SK-N-SH treated with all-trans-retinoic acid at 6 μM for 48 hours (cell line): Measurements from ENCODE around the gene SKIC2.
"Not testable (repeated sequence)": the region's sequence is repeated elsewhere in the genome, so short reads cannot be mapped to it uniquely, and the experiment has no call there.

Source experiments
- ARNTL ChIP-seq: fragments of 450-650 bp; formaldehyde crosslinking; IDR thresholded peaks from 2 replicates; pipeline ENCODE4 v1.5.0; 2020; ENCODE audit warnings: low read depth, mild to moderate bottlenecking, moderate library complexity, borderline replicate concordance
- CSDC2 ChIP-seq: fragments of 250-450 bp; sonication (Bioruptor Pico); IDR thresholded peaks from 2 replicates; pipeline ENCODE4 v1.5.0; 2020; ENCODE audit warnings: mild to moderate bottlenecking, moderate library complexity
- GLIS3 ChIP-seq: fragments of 250-450 bp; sonication (Bioruptor Pico); IDR thresholded peaks from 2 replicates; pipeline ENCODE4 v1.5.0; 2020; ENCODE audit warnings: mild to moderate bottlenecking, moderate library complexity
- PATZ1 ChIP-seq: fragments of 250-450 bp; sonication (Bioruptor Pico); IDR thresholded peaks from 2 replicates; pipeline ENCODE4 v1.8.0; 2020; ENCODE audit warnings: mild to moderate bottlenecking, moderate library complexity, borderline replicate concordance
- POU6F1 ChIP-seq: fragments of 250-450 bp; sonication (Bioruptor Pico); IDR thresholded peaks from 2 replicates; pipeline ENCODE4 v1.8.0; 2021; ENCODE audit warnings: low read depth, mild to moderate bottlenecking, moderate library complexity, borderline replicate concordance
- RARB ChIP-seq: fragments of 250-450 bp; sonication (Bioruptor Pico); IDR thresholded peaks from 2 replicates; pipeline ENCODE4 v1.8.0; 2021; ENCODE audit warnings: mild to moderate bottlenecking, moderate library complexity
- TCF4 ChIP-seq: fragments of 250-450 bp; sonication (Bioruptor Pico); IDR thresholded peaks from 2 replicates; pipeline ENCODE4 v1.8.0; 2021; ENCODE audit warnings: mild to moderate bottlenecking, moderate library complexity, borderline replicate concordance
- TOX ChIP-seq: fragments of 250-450 bp; sonication (Bioruptor Pico); IDR thresholded peaks from 2 replicates; pipeline ENCODE4 v1.8.0; 2021; ENCODE audit warnings: mild to moderate bottlenecking, moderate library complexity, borderline replicate concordance
- TSHZ2 ChIP-seq: fragments of 250-450 bp; sonication (Bioruptor Pico); IDR thresholded peaks from 2 replicates; pipeline ENCODE4 v1.5.0; 2020; ENCODE audit warnings: mild to moderate bottlenecking, moderate library complexity
- ZC3H10 ChIP-seq: fragments of 250-450 bp; sonication (Bioruptor Pico); IDR thresholded peaks from 2 replicates; pipeline ENCODE4 v1.5.1; 2021; ENCODE audit warnings: mild to moderate bottlenecking, moderate library complexity
- ZFP3 ChIP-seq: fragments of 250-450 bp; sonication (Bioruptor Pico); IDR thresholded peaks from 2 replicates; pipeline ENCODE4 v1.5.0; 2020; ENCODE audit warnings: mild to moderate bottlenecking, moderate library complexity
- ZNF70 ChIP-seq: fragments of 450-650 bp; formaldehyde crosslinking; IDR thresholded peaks from 2 replicates; pipeline ENCODE4 v1.5.0; 2020; ENCODE audit warnings: mild to moderate bottlenecking, moderate library complexity
- ZNF8 ChIP-seq: fragments of 450-650 bp; formaldehyde crosslinking; IDR thresholded peaks from 2 replicates; pipeline ENCODE4 v1.5.0; 2020; ENCODE audit warnings: mild to moderate bottlenecking, moderate library complexity
- TF ChIP-seq, protein P1 (sequence below): fragments of 250-450 bp; sonication (Bioruptor Pico); IDR thresholded peaks from 2 replicates; pipeline ENCODE4 v1.5.1; 2020; ENCODE audit warnings: low read depth, mild to moderate bottlenecking, moderate library complexity

- not testable (repeated sequence) for TF ChIP-seq ZNF8 (CRISPR knock-in tag); POU6F1 (CRISPR knock-in tag); ZNF70 (CRISPR knock-in tag); CSDC2 (CRISPR knock-in tag); TSHZ2 (CRISPR knock-in tag); TOX (CRISPR knock-in tag); ARNTL (CRISPR knock-in tag); PATZ1 (CRISPR knock-in tag); GLIS3 (CRISPR knock-in tag); RARB (CRISPR knock-in tag); ZC3H10 (CRISPR knock-in tag); ZFP3; TCF4 (CRISPR knock-in tag)
- TF ChIP-seq, protein P1, sequence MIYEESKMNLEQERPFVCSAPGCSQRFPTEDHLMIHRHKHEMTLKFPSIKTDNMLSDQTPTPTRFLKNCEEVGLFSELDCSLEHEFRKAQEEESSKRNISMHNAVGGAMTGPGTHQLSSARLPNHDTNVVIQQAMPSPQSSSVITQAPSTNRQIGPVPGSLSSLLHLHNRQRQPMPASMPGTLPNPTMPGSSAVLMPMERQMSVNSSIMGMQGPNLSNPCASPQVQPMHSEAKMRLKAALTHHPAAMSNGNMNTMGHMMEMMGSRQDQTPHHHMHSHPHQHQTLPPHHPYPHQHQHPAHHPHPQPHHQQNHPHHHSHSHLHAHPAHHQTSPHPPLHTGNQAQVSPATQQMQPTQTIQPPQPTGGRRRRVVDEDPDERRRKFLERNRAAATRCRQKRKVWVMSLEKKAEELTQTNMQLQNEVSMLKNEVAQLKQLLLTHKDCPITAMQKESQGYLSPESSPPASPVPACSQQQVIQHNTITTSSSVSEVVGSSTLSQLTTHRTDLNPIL (CRISPR knock-in tag): not testable (repeated sequence)
These were observed 49.6 kb downstream of the SKIC2 start for GRCh38 chr6:32008616-32009015.
